Left renal pelvis (tissue), 4 donors: ENCODE results near the gene ADAMTS2. TPM values are rescaled to one million over a fixed set of nuclear protein-coding genes. Genes with fewer than 3 reads are reported as not detected.

ENCODE experiments used
- DNase-seq, 4 donors: peaks; one replicate each; pipeline ENCODE4 v3.0.0-alpha.2; 2013; ENCODE audit warnings: low read depth in 4 of 4, low spot score in 3 of 4
- polyA plus RNA-seq, 4 donors: library from polyadenylated mRNA; unstranded; fragments of 120-200 nt; gene quantifications; one replicate each; pipeline ENCODE4 v1.2.1, GENCODE V29; 2013; ENCODE audit not compliant: insufficient read length in 4 of 4

The ADAMTS2 gene
- polyA plus RNA-seq, 4 donors = 9.8 to 78.6 (median 14.0) TPM

GRCh38 chr5:179314606-179315355 is 30.5 kb downstream of the ADAMTS2 start:
- DNase-seq = no peak

- DNase-seq = no peak
Measured at GRCh38 chr5:179313849-179314521, 31.3 kb downstream of the ADAMTS2 start.

GRCh38 chr5:179312557-179313235 is 32.6 kb downstream of the ADAMTS2 start:
- DNase-seq = no peak

- no peak for DNase-seq
Measured at GRCh38 chr5:179311581-179311980, 33.7 kb downstream of the ADAMTS2 start.

GRCh38 chr5:179311091-179311470 is 34.2 kb downstream of the ADAMTS2 start:
- no peak for DNase-seq

GRCh38 chr5:179310439-179311090 is 34.7 kb downstream of the ADAMTS2 start:
- DNase-seq = no peak

GRCh38 chr5:179309751-179310320 is 35.4 kb downstream of the ADAMTS2 start:
- no peak for DNase-seq

GRCh38 chr5:179309383-179309670 is 35.9 kb downstream of the ADAMTS2 start:
- no peak for DNase-seq

GRCh38 chr5:179308563-179309382 is 36.5 kb downstream of the ADAMTS2 start:
- DNase-seq = no peak

- DNase-seq = no peak
Measured at GRCh38 chr5:179307931-179308471, 37.3 kb downstream of the ADAMTS2 start.

- no peak for DNase-seq
Measured at GRCh38 chr5:179307013-179307800, 38.1 kb downstream of the ADAMTS2 start.

GRCh38 chr5:179306191-179307012 is 38.9 kb downstream of the ADAMTS2 start:
- no peak for DNase-seq

GRCh38 chr5:179304871-179305270 is 40.4 kb downstream of the ADAMTS2 start:
- DNase-seq = no peak

GRCh38 chr5:179304466-179304865 is 40.8 kb downstream of the ADAMTS2 start:
- DNase-seq = no peak

GRCh38 chr5:179303451-179304200 is 41.6 kb downstream of the ADAMTS2 start:
- DNase-seq = no peak

- DNase-seq = no peak
Measured at GRCh38 chr5:179302499-179303185, 42.6 kb downstream of the ADAMTS2 start.

- DNase-seq = no peak
Measured at GRCh38 chr5:179301796-179302195, 43.5 kb downstream of the ADAMTS2 start.
